HepG2 (cell line): Measurements from ENCODE around the gene LOC128125822.
A peak's percentile ranks its signal among the peaks of the same experiment; 100 is the strongest.

ENCODE experiments used
- ATAC-seq: fragments of 200-7000 bp; cut with Tn5 transposase; 3 replicates; pipeline ENCODE4 v1.9.1; 2020; ENCODE audit warnings: mild to moderate bottlenecking, moderate library complexity
- BruUV-seq: library from RNA; stranded (reverse); fragments of 400-500 nt; replicated peaks from 2 replicates; lab custom pipeline; 2021; lab: Mats Ljungman, UMichigan
- CTCF ChIA-PET: fragments of 300-600 bp; formaldehyde crosslinking; extraction: SDS; loops from one replicate; lab custom pipeline; 2021; ENCODE audit warnings: low total read pairs, inconsistent platforms, low intra/inter-chr PET ratio; lab: Yijun Ruan, JAX
- POLR2A ChIA-PET: fragments of 350-600 bp; sonication (Branson Sonifier 250); formaldehyde crosslinking; loops from one replicate; lab custom pipeline; 2020; ENCODE audit warnings: antibody characterized with exemption, inconsistent platforms; lab: Yijun Ruan, JAX
- DNase-seq: peaks from one replicate; pipeline ENCODE4 v3.0.0-alpha.2; 2015; ENCODE audit warnings: low spot score
- FAIRE-seq: peaks from 3 replicates; lab custom pipeline; 2011; peaks lifted over from hg19 to GRCh38; lab: Jason Lieb, UNC
- H2AFZ ChIP-seq: one replicate; pipeline ENCODE4 v1.6.1; 2011; ENCODE audit warnings: low read length, inconsistent platforms
- H3K27ac ChIP-seq: fragments of 300-600 bp; 3 replicates; pipeline ENCODE4 v1.8.0; 2011; ENCODE audit warnings: mixed run types, mild to moderate bottlenecking, mixed read lengths, low read length, inconsistent platforms; ENCODE audit not compliant: insufficient read depth; ENCODE audit errors: extremely low read length
- H3K27me3 ChIP-seq, 2 experiments: fragments of 200-600 bp in 1 of 2; 2 replicates in 1 of 2; 3 replicates in 1 of 2; pipeline versions ENCODE4 v1.6.0 to v1.8.0; 2011; ENCODE audit warnings: low read length in 2 of 2, mild to moderate bottlenecking in 2 of 2, moderate library complexity in 2 of 2, inconsistent platforms in 1 of 2; ENCODE audit not compliant: insufficient read depth in 2 of 2, control insufficient read depth in 1 of 2
- H3K36me3 ChIP-seq, 2 experiments: fragments of 200-600 bp in 1 of 2; replicated peaks in 1 of 2; 2 replicates in 1 of 2; 3 replicates in 1 of 2; pipeline versions ENCODE4 v1.5.1 to v1.8.0; 2011; ENCODE audit warnings: low read length in 2 of 2, inconsistent platforms in 1 of 2; ENCODE audit not compliant: insufficient read depth in 2 of 2, control insufficient read depth in 1 of 2
- H3K4me1 ChIP-seq: 2 replicates; pipeline ENCODE4 v1.5.1; 2012; ENCODE audit warnings: low read length, inconsistent platforms; ENCODE audit not compliant: insufficient read depth
- H3K4me2 ChIP-seq: 2 replicates; pipeline ENCODE4 v1.6.0; 2011; ENCODE audit warnings: low read depth, low read length, inconsistent platforms
- H3K4me3 ChIP-seq, 3 experiments: fragments of 200-600 bp in 1 of 3; sonication (generic), shearing (Covaris generic) in 1 of 3; replicated peaks in 1 of 3; 2 replicates each; pipeline ENCODE4 v1.5.1; 2011 to 2016; ENCODE audit warnings: low read length in 3 of 3, inconsistent platforms in 2 of 3, low read depth in 2 of 3, mild to moderate bottlenecking in 2 of 3, control low read depth in 1 of 3, mixed read lengths in 1 of 3; ENCODE audit not compliant: insufficient read depth in 1 of 3
- H3K79me2 ChIP-seq: one replicate; pipeline ENCODE4 v1.6.1; 2011; ENCODE audit warnings: low read length, inconsistent platforms; ENCODE audit not compliant: insufficient read depth
- H3K9ac ChIP-seq: 2 replicates; pipeline ENCODE4 v1.6.0; 2011; ENCODE audit warnings: mild to moderate bottlenecking, low read depth, low read length, inconsistent platforms; ENCODE audit not compliant: insufficient read depth
- H3K9me3 ChIP-seq: 2 replicates; pipeline ENCODE4 v1.5.1; 2012; ENCODE audit warnings: mild to moderate bottlenecking, low read length
- H4K20me1 ChIP-seq: 2 replicates; pipeline ENCODE4 v1.6.0; 2011; ENCODE audit warnings: inconsistent platforms, mild to moderate bottlenecking, low read length, moderate library complexity; ENCODE audit not compliant: insufficient read depth
- CREB1 ChIP-seq, 2 experiments: fragments of 450-650 bp in 1 of 2; IDR thresholded peaks; 2 replicates each; pipeline ENCODE4 v1.6.1; 2016 to 2017; ENCODE audit warnings: control low read depth in 1 of 2, mild to moderate bottlenecking in 1 of 2, missing compliant biosample characterization in 1 of 2, missing genetic modification characterization in 1 of 2
- CREM ChIP-seq, 2 experiments: sonication (generic) in 1 of 2; formaldehyde crosslinking in 1 of 2; IDR thresholded peaks; 2 replicates each; pipeline versions ENCODE4 v1.4.0 to v1.6.1; 2016 to 2020; ENCODE audit warnings: antibody characterized with exemption in 1 of 2, mild to moderate bottlenecking in 1 of 2, missing genetic modification reagents in 1 of 2
- GABPB1 ChIP-seq: IDR thresholded peaks from 2 replicates; pipeline ENCODE4 v1.6.1; 2016; ENCODE audit warnings: mild to moderate bottlenecking, missing genetic modification reagents, moderate library complexity, missing compliant biosample characterization
- KDM5A ChIP-seq: fragments of 200-600 bp; sonication (generic); IDR thresholded peaks from 2 replicates; pipeline ENCODE4 v1.7.0; 2018; ENCODE audit warnings: antibody characterized with exemption, mild to moderate bottlenecking, low read length, borderline replicate concordance
- KLF16 ChIP-seq, 2 experiments: sonication (generic) in 1 of 2; formaldehyde crosslinking in 1 of 2; IDR thresholded peaks; 2 replicates each; pipeline versions ENCODE4 v1.6.1 to v1.8.0; 2016 to 2023; ENCODE audit warnings: missing genetic modification reagents in 2 of 2, missing compliant biosample characterization in 1 of 2
- NONO ChIP-seq, 2 experiments: fragments of 450-650 bp in 1 of 2; sonication (generic) in 1 of 2; formaldehyde crosslinking in 1 of 2; IDR thresholded peaks in 1 of 2; conservative IDR thresholded peaks in 1 of 2; 2 replicates each; pipeline versions ENCODE4 v1.6.1 to v1.8.0; 2017 to 2022; ENCODE audit warnings: mild to moderate bottlenecking in 1 of 2, missing genetic modification reagents in 1 of 2, moderate library complexity in 1 of 2
- PPARG ChIP-seq: conservative IDR thresholded peaks from 2 replicates; pipeline ENCODE4 v1.6.1; 2016; ENCODE audit warnings: missing biosample characterization, missing genetic modification reagents
- SMAD9 ChIP-seq: sonication (generic); formaldehyde crosslinking; IDR thresholded peaks from 2 replicates; pipeline ENCODE4 v1.5.1; 2020; ENCODE audit warnings: mild to moderate bottlenecking, missing genetic modification reagents
- TFDP2 ChIP-seq: sonication (generic); formaldehyde crosslinking; IDR thresholded peaks from 2 replicates; pipeline ENCODE4 v1.4.0; 2020; ENCODE audit warnings: missing genetic modification reagents
- ZBTB2 ChIP-seq: sonication (generic); formaldehyde crosslinking; IDR thresholded peaks from 2 replicates; pipeline ENCODE4 v1.8.0; 2022; ENCODE audit warnings: low read depth, missing genetic modification reagents
- ZBTB8A ChIP-seq: sonication (generic); formaldehyde crosslinking; IDR thresholded peaks from 2 replicates; pipeline ENCODE4 v1.4.0; 2020; ENCODE audit warnings: mild to moderate bottlenecking, low read depth, missing genetic modification reagents, borderline replicate concordance
- ZFP82 ChIP-seq: sonication (generic); formaldehyde crosslinking; IDR thresholded peaks from 2 replicates; pipeline ENCODE4 v1.5.1; 2020; ENCODE audit warnings: mild to moderate bottlenecking, missing genetic modification reagents, borderline replicate concordance
- ZNF543 ChIP-seq: sonication (generic); formaldehyde crosslinking; IDR thresholded peaks from 2 replicates; pipeline ENCODE4 v1.4.0; 2020; ENCODE audit warnings: mild to moderate bottlenecking, missing genetic modification reagents
- ZSCAN5A ChIP-seq: sonication (generic); formaldehyde crosslinking; IDR thresholded peaks from 2 replicates; pipeline ENCODE4 v1.8.0; 2022; ENCODE audit warnings: mild to moderate bottlenecking, missing genetic modification reagents, borderline replicate concordance
- WGBS: methylation state at CpG from one replicate; pipeline ENCODE4 v1.1.6; 2017; ENCODE audit warnings: low lambda C conversion rate; 5-methylcytosine and 5-hydroxymethylcytosine counted together
- in situ Hi-C: cut with HindIII; loops from 2 replicates; pipeline ENCODE4 v1.10.0; 2017; ENCODE audit warnings: low pct_unique_long_range_greater_than_20kb; ENCODE audit not compliant: extremely low pct_ligation_motif_present
- intact Hi-C: fragments of 100-400 bp; cut with micrococcal nuclease; formaldehyde crosslinking; loops from one replicate; pipeline ENCODE4 v1.10.0; 2022; ENCODE audit not compliant: unreplicated experiment
- TF ChIP-seq, protein P1 (sequence below): sonication (generic); formaldehyde crosslinking; IDR thresholded peaks from 2 replicates; pipeline ENCODE4 v1.4.0; 2020; ENCODE audit warnings: missing genetic modification reagents, borderline replicate concordance

LOC128125822 gene

DNA sequence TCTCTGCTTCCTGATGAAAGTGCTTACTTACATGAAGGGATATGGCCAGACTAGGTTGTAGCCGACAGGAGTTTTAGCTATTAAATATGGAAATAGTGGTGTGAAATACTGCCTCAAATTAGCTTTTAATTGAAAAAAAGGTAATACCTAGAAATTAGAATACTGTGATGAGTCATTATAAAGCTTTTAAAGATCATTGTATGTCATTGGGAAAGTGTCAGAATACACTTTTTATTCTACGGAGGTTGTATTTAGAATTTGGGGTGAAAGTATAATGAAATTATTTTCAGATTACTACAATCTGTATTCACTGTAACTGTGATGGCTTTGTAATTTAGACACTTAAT is 2.2 kb downstream of the LOC128125822 start:
- in situ Hi-C loops = loop anchor here (5.0 kb wide), 3 partner anchors 57 to 222 kb away; no protein-coding TSS in a partner anchor

More for the DNA sequence above, 2.2 kb downstream of the LOC128125822 start:
- Histone ChIP-seq H3K9me3 (no peaks in the 10 kb centered on the region), H3K4me2 (peak overlapping the region; percentile 73), H4K20me1 (peaks cover 58% of the 10 kb centered on the region), H3K79me2 (peaks cover 90% of the 10 kb centered on the region), H3K4me3 (peak overlapping the region; percentile 78 to 95 (median 89)), H3K27me3 (no peaks in the 10 kb centered on the region; a peak in 1 of 5 replicates), H3K9ac (peak overlapping the region; percentile 99), H3K27ac (peak overlapping the region; percentile 96), H3K36me3 (peaks cover 10 to 32% of the 10 kb centered on the region in 2 experiments), H3K4me1 (peaks cover 42% of the 10 kb centered on the region), H2AFZ (no peak overlapping the region)
- 1% methylated on average over 2 of the region's 2 CpGs for WGBS
- BruUV-seq = no TSS peak
- ChIA-PET POLR2A (interaction anchor here (1.0 to 2.9 kb wide), 11 partner anchors 14 to 228 kb away, joined by 5 to 34 read pairs (median 11); no protein-coding TSS in a partner anchor), CTCF (interaction anchor here (0.7 to 2.9 kb wide), 4 partner anchors 24 to 266 kb away, joined by 3 to 32 read pairs (median 6); no protein-coding TSS in a partner anchor)
- FAIRE-seq (no peak), DNase-seq (no peak), ATAC-seq (no peak)
- intact Hi-C loops = loop anchor here (1.0 to 2.0 kb wide), 5 partner anchors 47 to 228 kb away; no protein-coding TSS in a partner anchor
- TF ChIP-seq CREM (IDR thresholded peaks at IDR 0.05) (0 out of 2 replicates have a peak, but pooled peaks have one; percentile 10), CREM (CRISPR knock-in tag; IDR thresholded peaks at IDR 0.05) (no peak), PPARG (0 out of 2 replicates have a peak, but pooled peaks have one; percentile 1), CREB1 (IDR thresholded peaks at IDR 0.05) (peak; percentile 3; the same call in 1 of the 2 replicates), CREB1 (CRISPR knock-in tag; IDR thresholded peaks at IDR 0.05) (0 out of 2 replicates have a peak, but pooled peaks have one; percentile 2), KDM5A (peak; percentile 96), ZNF543 (peak; percentile 3; the same call in 1 of the 2 replicates), SMAD9 (CRISPR knock-in tag) (no peak), GABPB1 (no peak), TFDP2 (peak; percentile 12; the same call in 1 of the 2 replicates), ZBTB2 (CRISPR knock-in tag) (0 out of 2 replicates have a peak, but pooled peaks have one; percentile 3), ZSCAN5A (CRISPR knock-in tag) (peak; percentile 11; the same call in 1 of the 2 replicates), ZFP82 (CRISPR knock-in tag) (0 out of 2 replicates have a peak, but pooled peaks have one; percentile 2), KLF16 (CRISPR knock-in tag; IDR thresholded peaks at IDR 0.05) (peak in 1 of 2 experiments; percentile 7; a peak in 1 of 4 replicates), NONO (IDR thresholded peaks at IDR 0.05) (no peak), NONO (CRISPR knock-in tag; conservative IDR thresholded peaks at IDR 0.05) (no peak; the same call in 1 of the 2 replicates), ZBTB8A (CRISPR knock-in tag) (0 out of 2 replicates have a peak, but pooled peaks have one; percentile 45)
- TF ChIP-seq, protein P1, sequence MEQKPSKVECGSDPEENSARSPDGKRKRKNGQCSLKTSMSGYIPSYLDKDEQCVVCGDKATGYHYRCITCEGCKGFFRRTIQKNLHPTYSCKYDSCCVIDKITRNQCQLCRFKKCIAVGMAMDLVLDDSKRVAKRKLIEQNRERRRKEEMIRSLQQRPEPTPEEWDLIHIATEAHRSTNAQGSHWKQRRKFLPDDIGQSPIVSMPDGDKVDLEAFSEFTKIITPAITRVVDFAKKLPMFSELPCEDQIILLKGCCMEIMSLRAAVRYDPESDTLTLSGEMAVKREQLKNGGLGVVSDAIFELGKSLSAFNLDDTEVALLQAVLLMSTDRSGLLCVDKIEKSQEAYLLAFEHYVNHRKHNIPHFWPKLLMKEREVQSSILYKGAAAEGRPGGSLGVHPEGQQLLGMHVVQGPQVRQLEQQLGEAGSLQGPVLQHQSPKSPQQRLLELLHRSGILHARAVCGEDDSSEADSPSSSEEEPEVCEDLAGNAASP = 0 out of 2 replicates have a peak, but pooled peaks have one; percentile 5
